Stomach (tissue), 9 donors: Measurements from ENCODE around the gene XPC. TPM values are rescaled to one million over a fixed set of nuclear protein-coding genes. Genes with fewer than 3 reads are reported as not detected.

Experiments used
- DNase-seq, 2 donors: peaks; one replicate each; pipeline versions ENCODE4 v3.0.0 to v3.0.0-alpha.2; 2013 to 2019
- H3K27ac ChIP-seq, 5 donors: fragments of 200-600 bp in 4 of 5; sonication (generic) in 4 of 5; one replicate each; pipeline ENCODE4 v1.5.1; 2013 to 2019; ENCODE audit warnings: mild to moderate bottlenecking in 1 of 5, moderate library complexity in 1 of 5
- H3K27me3 ChIP-seq, 3 donors: fragments of 200-600 bp; sonication (generic); one replicate each; pipeline ENCODE4 v1.5.1; 2017 to 2019; ENCODE audit warnings: mixed run types in 1 of 3
- H3K36me3 ChIP-seq, 4 donors: fragments of 200-600 bp; sonication (generic); 1 replicate in 3 of 4; 2 replicates in 1 of 4; pipeline ENCODE4 v1.5.1; 2016 to 2019
- H3K4me1 ChIP-seq, 4 donors: fragments of 200-600 bp; sonication (generic); one replicate each; pipeline ENCODE4 v1.5.1; 2016 to 2019
- H3K4me3 ChIP-seq, 4 donors: fragments of 200-600 bp; sonication (generic) in 3 of 4; one replicate each; pipeline ENCODE4 v1.5.1; 2016 to 2019; ENCODE audit warnings: mild to moderate bottlenecking in 1 of 4
- H3K9me3 ChIP-seq, 4 donors: fragments of 200-600 bp; sonication (generic); one replicate each; pipeline ENCODE4 v1.5.1; 2016 to 2019
- EP300 ChIP-seq: sonication (generic); formaldehyde crosslinking; IDR thresholded peaks from one replicate; pipeline ENCODE4 v1.6.1; 2017; ENCODE audit warnings: antibody characterized with exemption
- POLR2A ChIP-seq, 4 donors: fragments of 450-650 bp; IDR thresholded peaks; one replicate each; pipeline ENCODE4 v1.6.1; 2016; ENCODE audit warnings: antibody characterized with exemption in 4 of 4, control low read depth in 2 of 4, mild to moderate bottlenecking in 1 of 4, moderate library complexity in 1 of 4
- POLR2AphosphoS5 ChIP-seq, 3 donors: sonication (generic); formaldehyde crosslinking; IDR thresholded peaks; one replicate each; pipeline ENCODE4 v1.6.1; 2016; ENCODE audit warnings: antibody characterized with exemption in 3 of 3
- WGBS, 5 donors: extraction: QIAGEN DNeasy Blood & Tissue Kit in 3 of 5; methylation state at CpG; one replicate each; pipeline versions ENCODE4 v1.1.5 to v1.1.7; 2013 to 2018; 5-methylcytosine and 5-hydroxymethylcytosine counted together
- intact Hi-C: fragments of 100-400 bp; cut with DNase I; formaldehyde crosslinking; loops from one replicate; pipeline ENCODE4 v1.15.1; 2023; ENCODE audit warnings: low total_unique reads
- polyA plus RNA-seq, 3 donors: library from polyadenylated mRNA; stranded (reverse); fragments of 200-250 nt; gene quantifications; one replicate each; pipeline ENCODE4 v1.2.3, GENCODE V29; 2013
- total RNA-seq, 5 donors: library from RNA; depleted of rRNA; stranded (reverse); fragments of >200 nt; gene quantifications; one replicate each; pipeline versions ENCODE4 v1.1.0 to v1.2.3, GENCODE V29; 2014 to 2016
- TF ChIP-seq, protein P1 (sequence below), 7 experiments: fragments of 450-650 bp in 4 of 7; fragments of 200-600 bp in 3 of 7; sonication (generic) in 3 of 7; IDR thresholded peaks; one replicate each; pipeline ENCODE4 v1.5.1; 2016 to 2019; ENCODE audit warnings: antibody characterized with exemption in 7 of 7, control low read depth in 2 of 7, mild to moderate bottlenecking in 1 of 7
- donor health status: healthy with polysubstance abuse.
- donor health status: Bipolar disorder and iron deficiency.
- donor health status: healthy.

The XPC gene
- total and polyA plus RNA-seq, 8 donors, result 8.8 to 51.0 (median 36.2) TPM

- H3K36me3 ChIP-seq, result peaks cover 55 to 100% (median 97%) of the 10 kb centered on the region in 4 donors
- 91 to 97% (median 95%) methylated on average over 13 of the region's 13 CpGs for WGBS, 5 donors
- H3K9me3 ChIP-seq, result peaks cover 0 to 12% (median 8%) of the 10 kb centered on the region in 4 donors
- no peak overlapping the region for H3K4me3 ChIP-seq
- intact Hi-C loops, result no loop called here
- H3K4me1 ChIP-seq, result no peaks in the 10 kb centered on the region
- H3K27ac ChIP-seq, result no peak overlapping the region
- no peak for DNase-seq
- no peak for TF ChIP-seq EP300
- no peak for TF ChIP-seq POLR2A (IDR thresholded peaks at IDR 0.05)
- TF ChIP-seq POLR2AphosphoS5 (IDR thresholded peaks at IDR 0.05), result no peak
- TF ChIP-seq, protein P1, sequence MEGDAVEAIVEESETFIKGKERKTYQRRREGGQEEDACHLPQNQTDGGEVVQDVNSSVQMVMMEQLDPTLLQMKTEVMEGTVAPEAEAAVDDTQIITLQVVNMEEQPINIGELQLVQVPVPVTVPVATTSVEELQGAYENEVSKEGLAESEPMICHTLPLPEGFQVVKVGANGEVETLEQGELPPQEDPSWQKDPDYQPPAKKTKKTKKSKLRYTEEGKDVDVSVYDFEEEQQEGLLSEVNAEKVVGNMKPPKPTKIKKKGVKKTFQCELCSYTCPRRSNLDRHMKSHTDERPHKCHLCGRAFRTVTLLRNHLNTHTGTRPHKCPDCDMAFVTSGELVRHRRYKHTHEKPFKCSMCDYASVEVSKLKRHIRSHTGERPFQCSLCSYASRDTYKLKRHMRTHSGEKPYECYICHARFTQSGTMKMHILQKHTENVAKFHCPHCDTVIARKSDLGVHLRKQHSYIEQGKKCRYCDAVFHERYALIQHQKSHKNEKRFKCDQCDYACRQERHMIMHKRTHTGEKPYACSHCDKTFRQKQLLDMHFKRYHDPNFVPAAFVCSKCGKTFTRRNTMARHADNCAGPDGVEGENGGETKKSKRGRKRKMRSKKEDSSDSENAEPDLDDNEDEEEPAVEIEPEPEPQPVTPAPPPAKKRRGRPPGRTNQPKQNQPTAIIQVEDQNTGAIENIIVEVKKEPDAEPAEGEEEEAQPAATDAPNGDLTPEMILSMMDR (IDR thresholded peaks at IDR 0.05), result no peak
- H3K27me3 ChIP-seq, result no peaks in the 10 kb centered on the region
Observed at GRCh38 chr3:14156843-14157561, 21.4 kb downstream of the XPC start.

GRCh38 chr3:14156201-14156600 lies 22.2 kb downstream of the XPC start:
- 90 to 98% (median 97%) methylated on average over 7 of the region's 7 CpGs for WGBS, 5 donors
- intact Hi-C loops, result no loop called here
- no peak for DNase-seq
- H3K27ac ChIP-seq, result no peak overlapping the region
- peaks cover 0 to 4% (median 2%) of the 10 kb centered on the region in 4 donors for H3K9me3 ChIP-seq
- no peaks in the 10 kb centered on the region for H3K27me3 ChIP-seq
- TF ChIP-seq EP300, result no peak
- TF ChIP-seq, protein P1 (IDR thresholded peaks at IDR 0.05), result no peak
- no peak for TF ChIP-seq POLR2A (IDR thresholded peaks at IDR 0.05)
- TF ChIP-seq POLR2AphosphoS5 (IDR thresholded peaks at IDR 0.05), result no peak
- no peak overlapping the region for H3K4me3 ChIP-seq
- no peaks in the 10 kb centered on the region for H3K4me1 ChIP-seq
- H3K36me3 ChIP-seq, result peaks cover 56 to 100% (median 97%) of the 10 kb centered on the region in 4 donors

DNA sequence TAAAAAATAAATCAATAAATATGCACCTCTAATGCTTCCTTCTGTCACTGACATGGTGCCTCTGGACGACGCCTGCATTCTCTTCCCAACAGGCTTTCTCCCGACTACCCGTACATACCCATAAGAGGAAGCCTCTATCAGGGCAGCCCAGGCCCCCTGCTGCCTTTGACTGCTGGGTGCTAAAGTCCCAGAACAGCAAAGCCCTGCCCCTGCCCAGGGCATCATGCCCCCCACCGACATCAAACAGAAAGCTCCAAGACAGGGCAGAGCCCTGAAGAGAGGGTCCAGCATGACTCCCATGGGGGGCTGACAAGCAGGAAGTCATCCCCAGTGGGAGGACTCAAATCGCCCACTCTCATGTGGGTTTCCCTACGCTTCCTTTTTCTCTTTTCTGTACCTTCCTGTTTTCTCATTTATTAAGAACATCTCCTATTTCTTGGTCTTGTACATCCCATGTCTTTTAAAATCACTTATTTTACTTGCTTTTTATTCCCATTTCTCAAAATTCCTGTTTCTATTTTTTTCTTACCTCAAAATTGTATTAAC lies 23.4 kb downstream of the XPC start:
- Histone ChIP-seq H3K27me3 (no peaks in the 10 kb centered on the region), H3K4me1 (no peaks in the 10 kb centered on the region), H3K36me3 (peaks cover 45 to 100% (median 97%) of the 10 kb centered on the region in 4 donors), H3K4me3 (no peak overlapping the region), H3K9me3 (no peaks in the 10 kb centered on the region), H3K27ac (no peak overlapping the region)
- DNase-seq, result no peak
- intact Hi-C loops, result no loop called here
- TF ChIP-seq, protein P1 (IDR thresholded peaks at IDR 0.05), result no peak
- TF ChIP-seq POLR2AphosphoS5 (IDR thresholded peaks at IDR 0.05) (no peak), EP300 (no peak), POLR2A (IDR thresholded peaks at IDR 0.05) (no peak)
- WGBS, 5 donors, result 86 to 95% (median 90%) methylated on average over 7 of the region's 7 CpGs

DNA sequence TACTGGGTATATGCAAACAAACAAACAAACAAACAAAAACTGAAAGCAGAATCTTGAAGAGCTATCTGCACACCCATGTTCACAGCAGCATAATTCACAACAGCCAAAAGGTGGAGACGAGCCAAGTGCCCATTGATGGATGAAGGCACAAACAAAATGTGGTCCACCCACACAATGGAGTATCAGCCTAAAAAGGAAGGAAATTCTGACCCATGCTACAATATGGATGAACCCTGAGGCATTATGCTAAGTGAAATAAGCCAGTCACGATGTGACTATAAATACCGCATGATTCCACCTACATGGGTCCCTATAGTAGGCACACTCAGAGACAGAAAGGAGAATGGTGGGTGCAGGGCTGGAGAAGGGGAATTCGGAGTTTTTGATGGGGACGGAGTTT lies 24.1 kb downstream of the XPC start:
- intact Hi-C loops, result no loop called here
- H3K27me3 ChIP-seq, result no peaks in the 10 kb centered on the region
- peaks cover 38 to 98% (median 94%) of the 10 kb centered on the region in 4 donors for H3K36me3 ChIP-seq
- no peaks in the 10 kb centered on the region for H3K9me3 ChIP-seq
- TF ChIP-seq, protein P1 (IDR thresholded peaks at IDR 0.05), result no peak
- no peak for TF ChIP-seq POLR2A (IDR thresholded peaks at IDR 0.05)
- TF ChIP-seq POLR2AphosphoS5 (IDR thresholded peaks at IDR 0.05), result no peak
- TF ChIP-seq EP300, result no peak
- no peaks in the 10 kb centered on the region for H3K4me1 ChIP-seq
- H3K4me3 ChIP-seq, result no peak overlapping the region
- 86 to 94% (median 92%) methylated on average over 5 of the region's 5 CpGs for WGBS, 5 donors
- H3K27ac ChIP-seq, result no peak overlapping the region
- no peak for DNase-seq
